ENCODE results near the gene NDUFV3.
"Not testable (repeated sequence)": the region's sequence is repeated elsewhere in the genome, so short reads cannot be mapped to it uniquely, and the experiment has no call there.

Gene NDUFV3

GRCh38 chr21:42887326-42887725, 5.8 kb upstream of the NDUFV3 start:
- DNase-seq (ENCODE audit: low read depth in 2 of 2) = no peak

GRCh38 chr21:42892582-42892930, 553 bp upstream of the NDUFV3 start:
- DNase-seq (ENCODE audit: low read depth in 2 of 2) = no peak

- no peak for DNase-seq (ENCODE audit: low read depth in 2 of 2)
Measured at GRCh38 chr21:42900446-42900845, 7.3 kb downstream of the NDUFV3 start.

GRCh38 chr21:42903817-42904216, 10.7 kb downstream of the NDUFV3 start:
- no peak for DNase-seq (ENCODE audit: low read depth in 2 of 2)

- DNase-seq (ENCODE audit: low read depth in 2 of 2) = no peak
Measured at GRCh38 chr21:42905195-42905594, 12.1 kb downstream of the NDUFV3 start.

- DNase-seq (ENCODE audit: low read depth in 2 of 2) = no peak
Measured at GRCh38 chr21:42906233-42906632, 13.1 kb downstream of the NDUFV3 start.

- DNase-seq (ENCODE audit: low read depth in 2 of 2) = not testable (repeated sequence)
Measured at GRCh38 chr21:42908484-42908883, 15.4 kb downstream of the NDUFV3 start.

GRCh38 chr21:42911920-42912319, 18.8 kb downstream of the NDUFV3 start:
- not testable (repeated sequence) for DNase-seq (ENCODE audit: low read depth in 2 of 2)

GRCh38 chr21:42913476-42913875, 20.4 kb downstream of the NDUFV3 start:
- DNase-seq (ENCODE audit: low read depth in 2 of 2) = no peak

GRCh38 chr21:42918291-42918690, 25.2 kb downstream of the NDUFV3 start:
- DNase-seq (ENCODE audit: low read depth in 2 of 2) = no peak

- DNase-seq (ENCODE audit: low read depth in 2 of 2) = no peak
Measured at GRCh38 chr21:42921927-42922326, 28.8 kb downstream of the NDUFV3 start.

GRCh38 chr21:42922918-42923317, 29.8 kb downstream of the NDUFV3 start:
- no peak for DNase-seq (ENCODE audit: low read depth in 2 of 2)

GRCh38 chr21:42923553-42924432, 30.7 kb downstream of the NDUFV3 start:
- peak; percentile 34 to 58 for DNase-seq (ENCODE audit: low read depth in 2 of 2)

GRCh38 chr21:42924433-42924751, 31.3 kb downstream of the NDUFV3 start:
- no peak for DNase-seq (ENCODE audit: low read depth in 2 of 2)

- DNase-seq (ENCODE audit: low read depth in 2 of 2) = no peak
Measured at GRCh38 chr21:42925114-42925926, 32.2 kb downstream of the NDUFV3 start, which contains the start of gene ERVH48-1. ERVH48-1 (minus strand) TSS chr21:42925630; CDS start chr21:42919006, 6,624 bp downstream.

- not testable (repeated sequence) for DNase-seq (ENCODE audit: low read depth in 2 of 2)
Measured at GRCh38 chr21:42927474-42928200, 34.5 kb downstream of the NDUFV3 start.

GRCh38 chr21:42929969-42930368, 36.9 kb downstream of the NDUFV3 start:
- no peak for DNase-seq (ENCODE audit: low read depth in 2 of 2)

GRCh38 chr21:42931560-42932235, 38.6 kb downstream of the NDUFV3 start:
- DNase-seq (ENCODE audit: low read depth in 2 of 2) = no peak

GRCh38 chr21:42932378-42933136, 39.4 kb downstream of the NDUFV3 start:
- DNase-seq (ENCODE audit: low read depth in 2 of 2) = not testable (repeated sequence)

- not testable (repeated sequence) for DNase-seq (ENCODE audit: low read depth in 2 of 2)
Measured at GRCh38 chr21:42933137-42933970, 40.2 kb downstream of the NDUFV3 start.
